Stimulated activated naive CD4-positive, alpha-beta T cell treated with Interleukin-2 at 50 U/mL for 16 hours (primary cell): ENCODE measurements around the gene STK40.

ENCODE experiments used
- DNase-seq: peaks from one replicate; lab custom pipeline; 2025; lab: John Stamatoyannopoulos, UW

STK40 gene

GRCh38 chr1:36397378-36398230, 11.9 kb upstream of the STK40 start, which contains the start of gene LSM10:
TSS of gene LSM10 (minus strand) at chr1:36397908. CDS start at chr1:36394129, 3,779 bp downstream.
- DNase-seq = peak; percentile 86

GRCh38 chr1:36397083-36397377, 11.3 kb upstream of the STK40 start:
- DNase-seq = peak; percentile 15

GRCh38 chr1:36396359-36396758, 10.6 kb upstream of the STK40 start:
- no peak for DNase-seq

GRCh38 chr1:36393686-36394085, 8.0 kb upstream of the STK40 start:
- DNase-seq = no peak

GRCh38 chr1:36392836-36393235, 7.1 kb upstream of the STK40 start:
- DNase-seq = no peak

GRCh38 chr1:36391271-36391670, 5.5 kb upstream of the STK40 start:
- DNase-seq = no peak

- DNase-seq = no peak
Measured at GRCh38 chr1:36390411-36390810, 4.7 kb upstream of the STK40 start.

GRCh38 chr1:36389999-36390398, 4.3 kb upstream of the STK40 start:
- no peak for DNase-seq

- DNase-seq = no peak
Measured at GRCh38 chr1:36389261-36389660, 3.5 kb upstream of the STK40 start.

GRCh38 chr1:36387141-36387949, 1.6 kb upstream of the STK40 start:
- no peak for DNase-seq

- peak; percentile 95 for DNase-seq
Measured at GRCh38 chr1:36386265-36387140, 779 bp upstream of the STK40 start.

GRCh38 chr1:36384542-36385409, 948 bp downstream of the STK40 start:
- peak; percentile 46 for DNase-seq

GRCh38 chr1:36383240-36383639, 2.5 kb downstream of the STK40 start:
- DNase-seq = no peak

- no peak for DNase-seq
Measured at GRCh38 chr1:36382669-36383068, 3.1 kb downstream of the STK40 start.

GRCh38 chr1:36382231-36382630, 3.5 kb downstream of the STK40 start:
- DNase-seq = no peak

GRCh38 chr1:36381405-36381804, 4.3 kb downstream of the STK40 start:
- no peak for DNase-seq

GRCh38 chr1:36380782-36381181, 4.9 kb downstream of the STK40 start:
- no peak for DNase-seq

- no peak for DNase-seq
Measured at GRCh38 chr1:36380143-36380619, 5.5 kb downstream of the STK40 start.

GRCh38 chr1:36377791-36378492, 7.8 kb downstream of the STK40 start:
- no peak for DNase-seq

- no peak for DNase-seq
Measured at GRCh38 chr1:36372617-36373016, 13.1 kb downstream of the STK40 start.
